HG03025 (cell line): ENCODE measurements around the gene SPR.
"Not testable (repeated sequence)": the region's sequence is repeated elsewhere in the genome, so short reads cannot be mapped to it uniquely, and the experiment has no call there.

ENCODE experiments used
- ATAC-seq: cut with Tn5 transposase; IDR thresholded peaks from one replicate; pipeline ENCODE4 v1.9.1; 2021; ENCODE audit warnings: mild to moderate bottlenecking, moderate library complexity; ENCODE audit not compliant: unreplicated experiment, low FRiP score

Gene SPR

GRCh38 chr2:72888438-72889202, 1.4 kb downstream of the SPR start:
- no peak for ATAC-seq

GRCh38 chr2:72889991-72890390, 2.8 kb downstream of the SPR start:
- ATAC-seq: no peak

- ATAC-seq: no peak
Measured at GRCh38 chr2:72891091-72891818, 4.0 kb downstream of the SPR start.

- no peak for ATAC-seq
Measured at GRCh38 chr2:72892506-72893173, 5.4 kb downstream of the SPR start.

- ATAC-seq: peak; percentile 65
Measured at GRCh38 chr2:72893594-72894319, 6.5 kb downstream of the SPR start.

- ATAC-seq: no peak
Measured at GRCh38 chr2:72894514-72894913, 7.3 kb downstream of the SPR start.

- no peak for ATAC-seq
Measured at GRCh38 chr2:72895154-72895553, 7.9 kb downstream of the SPR start.

- no peak for ATAC-seq
Measured at GRCh38 chr2:72895759-72896281, 8.6 kb downstream of the SPR start.

- no peak for ATAC-seq
Measured at GRCh38 chr2:72896446-72896845, 9.2 kb downstream of the SPR start.

- ATAC-seq: no peak
Measured at GRCh38 chr2:72897785-72898584, 10.8 kb downstream of the SPR start.

- no peak for ATAC-seq
Measured at GRCh38 chr2:72898585-72898906, 11.3 kb downstream of the SPR start.

- no peak for ATAC-seq
Measured at GRCh38 chr2:72900191-72900825, 13.1 kb downstream of the SPR start.

GRCh38 chr2:72901426-72901825, 14.2 kb downstream of the SPR start:
- ATAC-seq: no peak

GRCh38 chr2:72907369-72907768, 20.2 kb downstream of the SPR start:
- ATAC-seq: not testable (repeated sequence)

- ATAC-seq: no peak
Measured at GRCh38 chr2:72908741-72909140, 21.5 kb downstream of the SPR start.

- ATAC-seq: no peak
Measured at GRCh38 chr2:72911256-72911655, 24.0 kb downstream of the SPR start.

- no peak for ATAC-seq
Measured at GRCh38 chr2:72913486-72914205, 26.4 kb downstream of the SPR start.

- no peak for ATAC-seq
Measured at GRCh38 chr2:72914206-72914559, 27.0 kb downstream of the SPR start.
